Skeletal muscle satellite cell (primary cell): ENCODE data around the gene PLEKHN1.
A peak's percentile ranks its signal among the peaks of the same experiment; 100 is the strongest.

ENCODE experiments used
- H3K27me3 ChIP-seq: 2 replicates; pipeline ENCODE4 v1.7.0; 2013; ENCODE audit warnings: low read length; ENCODE audit not compliant: control insufficient read depth, insufficient read depth
- H3K36me3 ChIP-seq: 2 replicates; pipeline ENCODE4 v1.7.0; 2013; ENCODE audit warnings: mild to moderate bottlenecking, control low read depth, low read length; ENCODE audit not compliant: insufficient read depth
- H3K4me1 ChIP-seq: 2 replicates; pipeline ENCODE4 v1.7.0; 2013; ENCODE audit warnings: low read length; ENCODE audit not compliant: control insufficient read depth, insufficient read depth
- H3K4me2 ChIP-seq: 2 replicates; pipeline ENCODE4 v1.7.0; 2013; ENCODE audit warnings: mild to moderate bottlenecking, low read length
- H3K4me3 ChIP-seq: 2 replicates; pipeline ENCODE4 v1.7.0; 2013; ENCODE audit warnings: low read length
- H3K9ac ChIP-seq: 2 replicates; pipeline ENCODE4 v1.7.0; 2013; ENCODE audit warnings: mild to moderate bottlenecking, low read depth, low read length, moderate library complexity
- H3K9me3 ChIP-seq: replicated peaks from 2 replicates; pipeline ENCODE4 v1.7.0; 2013; ENCODE audit warnings: mild to moderate bottlenecking, control low read depth, low read length

The PLEKHN1 gene

GRCh38 chr1:996851-997712, 30.8 kb downstream of the PLEKHN1 start:
- Histone ChIP-seq H3K4me1 (peaks cover 27% of the 10 kb centered on the region), H3K9ac (no peak overlapping the region), H3K4me2 (no peak overlapping the region), H3K9me3 (no peaks in the 10 kb centered on the region), H3K4me3 (no peak overlapping the region), H3K36me3 (no peaks in the 10 kb centered on the region), H3K27me3 (peaks cover 45% of the 10 kb centered on the region)

GRCh38 chr1:997713-997992, 31.4 kb downstream of the PLEKHN1 start:
- Histone ChIP-seq H3K4me1 (peaks cover 27% of the 10 kb centered on the region), H3K4me2 (no peak overlapping the region), H3K9me3 (no peaks in the 10 kb centered on the region), H3K9ac (no peak overlapping the region), H3K4me3 (no peak overlapping the region), H3K36me3 (no peaks in the 10 kb centered on the region), H3K27me3 (peaks cover 45% of the 10 kb centered on the region)

DNA sequence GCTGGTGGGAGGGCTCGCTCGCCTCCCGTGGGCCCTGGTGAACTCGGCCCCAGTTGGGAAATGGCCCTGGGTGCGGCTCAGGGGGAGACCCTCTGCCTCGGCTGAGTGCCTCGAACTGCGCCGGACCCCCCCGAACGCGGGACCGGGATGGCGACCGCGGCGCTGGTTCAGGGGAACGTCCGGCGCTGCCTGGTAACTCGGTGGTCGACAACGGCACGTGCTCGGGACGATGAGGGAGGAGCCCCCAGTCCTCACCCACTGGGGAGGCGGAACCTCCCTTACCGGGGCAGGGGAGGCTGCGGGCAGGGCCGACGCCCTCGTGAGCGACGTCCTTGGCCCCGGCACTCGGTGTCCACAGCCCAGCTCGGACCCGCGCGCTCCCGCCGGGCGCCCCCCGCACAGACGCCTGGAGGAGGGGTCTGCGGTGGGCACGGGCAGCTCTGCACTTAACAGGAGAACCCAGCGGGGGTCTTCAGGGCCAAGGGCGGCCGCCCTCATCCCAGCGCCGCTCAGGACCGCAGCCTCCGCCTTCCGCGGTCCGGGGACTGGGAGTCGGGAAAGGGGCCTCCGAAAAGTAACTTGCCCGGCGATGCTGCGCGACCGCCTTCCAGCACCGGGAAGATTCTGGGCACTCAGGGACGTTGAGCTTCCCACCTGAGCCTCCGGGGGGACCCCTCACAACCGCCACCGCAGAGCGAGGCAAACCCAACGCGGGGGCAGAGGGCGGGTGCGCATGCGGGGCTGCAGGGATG, 31.9 kb downstream of the PLEKHN1 start:
- H3K4me1 ChIP-seq: peaks cover 27% of the 10 kb centered on the region
- H3K9ac ChIP-seq: no peak overlapping the region

DNA sequence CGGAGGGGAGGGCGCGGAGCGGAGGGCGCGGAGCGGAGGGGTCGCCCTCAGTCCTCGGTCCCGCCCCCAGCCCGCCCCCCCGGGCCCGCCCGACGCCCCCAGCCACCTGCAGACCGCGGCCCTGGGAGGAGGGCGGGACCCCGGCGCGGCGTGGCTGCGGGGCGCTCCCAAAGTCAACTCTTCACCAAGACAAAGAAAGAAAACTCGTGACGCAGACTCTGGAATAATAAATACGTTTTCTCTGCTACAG, 32.4 kb downstream of the PLEKHN1 start:
- H3K4me1 ChIP-seq: peaks cover 27% of the 10 kb centered on the region
- peaks cover 51% of the 10 kb centered on the region for H3K27me3 ChIP-seq
- peak overlapping the region; percentile 58 for H3K9ac ChIP-seq
- no peaks in the 10 kb centered on the region for H3K36me3 ChIP-seq
- H3K9me3 ChIP-seq: no peaks in the 10 kb centered on the region
- H3K4me2 ChIP-seq: peak overlapping the region; percentile 83
- peak overlapping the region; percentile 62 for H3K4me3 ChIP-seq

More for the DNA sequence above, 31.9 kb downstream of the PLEKHN1 start:
- Histone ChIP-seq H3K4me3 (no peak overlapping the region), H3K36me3 (no peaks in the 10 kb centered on the region), H3K27me3 (peaks cover 46% of the 10 kb centered on the region), H3K9me3 (no peaks in the 10 kb centered on the region), H3K4me2 (no peak overlapping the region)

DNA sequence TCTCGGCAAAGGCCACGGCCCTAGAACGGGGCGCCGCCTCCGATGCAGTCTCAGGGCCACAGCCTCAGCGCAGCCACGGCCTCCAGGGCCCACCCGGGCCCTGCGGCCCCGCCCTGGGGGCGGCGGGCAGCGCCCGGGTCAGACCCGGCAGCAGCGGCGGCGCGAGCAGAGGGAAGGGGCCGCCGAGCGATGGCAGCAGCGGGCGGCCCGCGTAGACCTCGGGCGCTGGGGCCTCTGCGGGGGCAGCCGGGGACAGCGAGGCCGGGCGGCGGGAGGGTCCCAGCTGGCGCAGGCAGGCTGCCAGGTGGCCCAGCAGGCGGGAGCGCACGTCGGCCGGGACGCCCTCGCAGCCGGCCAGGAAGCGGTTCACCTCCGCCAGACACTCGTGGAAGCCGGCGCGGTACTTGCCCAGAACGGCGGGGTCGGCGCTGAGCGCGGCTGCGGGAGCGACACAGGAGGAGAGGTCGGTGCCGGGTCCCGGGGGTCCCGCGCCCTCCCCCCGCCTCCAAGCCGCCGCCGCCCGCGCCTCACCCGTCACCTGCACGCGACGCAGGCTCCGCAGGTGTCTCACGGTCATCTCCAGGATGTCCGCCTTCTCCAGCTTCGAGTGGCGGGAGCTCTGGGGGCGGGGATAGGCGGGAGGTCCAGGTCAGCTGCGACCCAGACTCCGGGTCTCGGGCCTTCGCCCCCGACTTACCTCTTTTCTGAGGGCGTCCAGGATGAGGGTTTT, 32.9 kb downstream of the PLEKHN1 start:
- Histone ChIP-seq H3K9ac (peak overlapping the region; percentile 58), H3K27me3 (peaks cover 53% of the 10 kb centered on the region), H3K4me3 (peak overlapping the region; percentile 62)

GRCh38 chr1:999725-1000356, 33.6 kb downstream of the PLEKHN1 start, which contains the start of gene HES4:
TSS of gene HES4 (minus strand) at chr1:1000097. CDS start at chr1:999973, 124 bp downstream.
- Histone ChIP-seq H3K9ac (peak within 1 kb of the TSS; percentile 83), H3K4me1 (peaks cover 33% of the 10 kb centered on the region), H3K9me3 (no peaks in the 10 kb centered on the region), H3K4me2 (peak within 1 kb of the TSS; percentile 83), H3K27me3 (peaks cover 60% of the 10 kb centered on the region), H3K4me3 (peak within 1 kb of the TSS; percentile 62), H3K36me3 (no peaks in the 10 kb centered on the region)

More for the DNA sequence above, 32.9 kb downstream of the PLEKHN1 start:
- H3K4me2 ChIP-seq: peak overlapping the region; percentile 83
- H3K4me1 ChIP-seq: peaks cover 27% of the 10 kb centered on the region
- H3K9me3 ChIP-seq: no peaks in the 10 kb centered on the region
- H3K36me3 ChIP-seq: no peaks in the 10 kb centered on the region

DNA sequence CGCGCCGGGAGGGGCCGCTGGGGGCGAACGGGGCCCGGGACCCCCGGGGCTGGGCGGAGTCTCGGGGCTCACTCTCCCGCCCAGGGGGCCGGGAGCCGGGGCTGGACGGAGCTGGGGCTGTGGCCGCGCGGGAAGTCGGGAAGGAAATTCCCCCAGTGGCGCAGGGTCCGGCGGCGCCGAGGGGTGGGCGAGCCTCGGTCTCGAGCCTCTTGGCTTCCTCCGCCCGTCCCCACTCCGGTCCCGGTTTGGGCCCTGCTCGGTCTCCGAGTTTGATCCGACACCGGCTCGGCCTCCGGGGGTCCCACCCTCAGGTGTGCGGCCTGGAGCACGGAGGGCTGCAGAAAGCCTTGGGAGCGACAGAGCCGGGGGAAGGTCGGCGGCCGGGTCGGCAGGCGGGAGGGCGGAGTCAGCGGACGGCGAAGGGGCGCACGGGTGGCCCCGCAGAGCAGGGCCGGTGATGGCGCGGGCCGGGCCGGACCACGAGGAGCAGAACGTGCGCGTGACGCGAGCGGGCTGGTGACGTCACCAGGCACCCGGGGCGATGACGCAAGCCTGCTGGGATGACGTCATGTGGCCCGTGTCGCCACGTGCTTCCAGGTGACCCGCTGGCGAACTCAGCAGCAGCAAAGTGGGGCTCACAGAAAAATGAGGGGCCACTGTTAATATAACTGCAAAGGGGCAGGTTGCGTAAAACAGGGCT, 34.2 kb downstream of the PLEKHN1 start:
- Histone ChIP-seq H3K4me3 (peak overlapping the region; percentile 62), H3K4me2 (peak overlapping the region; percentile 83), H3K36me3 (no peaks in the 10 kb centered on the region), H3K27me3 (peaks cover 59% of the 10 kb centered on the region), H3K4me1 (peaks cover 39% of the 10 kb centered on the region), H3K9me3 (no peaks in the 10 kb centered on the region), H3K9ac (peak overlapping the region; percentile 83)

GRCh38 chr1:1001057-1001783, 34.9 kb downstream of the PLEKHN1 start:
- Histone ChIP-seq H3K4me3 (peak overlapping the region; percentile 62), H3K4me2 (peak overlapping the region; percentile 83), H3K36me3 (no peaks in the 10 kb centered on the region), H3K9ac (peak overlapping the region; percentile 38), H3K9me3 (no peaks in the 10 kb centered on the region), H3K4me1 (peaks cover 40% of the 10 kb centered on the region), H3K27me3 (peaks cover 55% of the 10 kb centered on the region)

DNA sequence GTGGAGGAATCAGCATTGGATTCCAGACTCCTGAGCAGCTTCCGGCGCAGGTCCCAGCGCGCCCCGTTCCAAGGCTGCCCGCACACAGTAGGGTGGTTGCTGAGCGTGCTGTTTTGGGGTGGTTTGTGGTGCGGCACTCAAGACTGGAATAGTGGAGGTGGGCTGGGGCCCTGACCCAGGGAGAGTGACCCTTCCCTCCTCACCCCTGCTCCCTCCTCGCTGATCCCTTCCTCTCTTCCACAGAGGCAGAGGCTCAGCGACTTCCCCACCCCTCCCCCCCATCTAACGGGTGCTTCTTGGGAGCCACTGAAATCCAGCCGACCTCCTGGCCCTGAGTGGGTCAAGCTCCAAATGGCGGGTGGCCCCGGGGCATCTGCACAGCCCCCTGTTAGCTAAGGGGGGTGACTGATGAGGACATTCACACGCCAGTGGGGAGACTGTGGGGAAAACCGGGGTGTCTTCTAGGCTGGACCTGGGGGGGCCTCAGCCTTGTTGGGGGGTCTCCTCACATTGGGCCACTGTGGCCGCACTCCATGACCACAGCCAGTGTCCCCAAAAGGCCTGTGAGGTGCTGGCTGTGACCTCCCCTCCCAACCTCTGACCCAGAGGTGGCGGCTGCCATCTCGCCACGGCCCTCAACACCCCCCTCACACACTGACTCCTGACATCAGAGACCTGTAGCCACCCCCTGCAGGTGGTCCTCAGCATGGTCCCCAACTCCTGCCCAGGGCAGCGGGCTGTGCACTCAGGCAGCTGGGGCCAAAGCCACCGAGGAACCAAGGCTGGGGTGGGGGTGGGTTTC, 37.5 kb downstream of the PLEKHN1 start:
- H3K4me2 ChIP-seq: no peak overlapping the region
- H3K36me3 ChIP-seq: no peaks in the 10 kb centered on the region
- no peak overlapping the region for H3K4me3 ChIP-seq
- H3K27me3 ChIP-seq: peaks cover 39% of the 10 kb centered on the region
- H3K9me3 ChIP-seq: no peaks in the 10 kb centered on the region
- peaks cover 39% of the 10 kb centered on the region for H3K4me1 ChIP-seq
- no peak overlapping the region for H3K9ac ChIP-seq

GRCh38 chr1:1004420-1004779, 38.1 kb downstream of the PLEKHN1 start:
- H3K36me3 ChIP-seq: no peaks in the 10 kb centered on the region
- H3K4me1 ChIP-seq: peaks cover 33% of the 10 kb centered on the region
- H3K4me3 ChIP-seq: no peak overlapping the region
- H3K9ac ChIP-seq: no peak overlapping the region
- peaks cover 34% of the 10 kb centered on the region for H3K27me3 ChIP-seq
- H3K9me3 ChIP-seq: no peaks in the 10 kb centered on the region
- H3K4me2 ChIP-seq: peak overlapping the region; percentile 14
